OCI-LY7 (cell line): ENCODE data around the gene KCNA3. TPM values are rescaled to one million over a fixed set of nuclear protein-coding genes. Genes with fewer than 3 reads are reported as not detected.

ENCODE experiments used
- BruUV-seq: library from RNA; stranded (reverse); fragments of 400-500 nt; replicated peaks from 2 replicates; lab custom pipeline; 2021; lab: Mats Ljungman, UMichigan
- CTCF ChIA-PET: fragments of 300-600 bp; sonication (Branson Sonifier 250); formaldehyde crosslinking; loops from one replicate; lab custom pipeline; 2022; ENCODE audit warnings: antibody characterized with exemption; ENCODE audit not compliant: unreplicated experiment; lab: Charles Lee
- POLR2A ChIA-PET: fragments of 300-600 bp; sonication (Branson Sonifier 250); formaldehyde crosslinking; loops from one replicate; lab custom pipeline; 2022; ENCODE audit warnings: antibody characterized with exemption; lab: Charles Lee
- DNase-seq: peaks from one replicate; pipeline ENCODE4 v3.0.0-alpha.2; 2015; ENCODE audit warnings: low spot score
- H2AFZ ChIP-seq: fragments of 200-600 bp; sonication (generic), shearing (Covaris generic); 2 replicates; pipeline ENCODE4 v1.6.1; 2014; ENCODE audit warnings: mild to moderate bottlenecking, antibody characterized with exemption, low read length, moderate library complexity
- H3K27ac ChIP-seq: fragments of 200-600 bp; sonication (generic); 2 replicates; pipeline ENCODE4 v1.5.1; 2014; ENCODE audit warnings: mixed run types, low read depth, mild to moderate bottlenecking, moderate library complexity, low read length, inconsistent platforms; ENCODE audit not compliant: poor library complexity, severe bottlenecking
- H3K36me3 ChIP-seq: fragments of 200-600 bp; sonication (generic); 2 replicates; pipeline ENCODE4 v1.6.1; 2014; ENCODE audit warnings: mild to moderate bottlenecking, antibody characterized with exemption, low read length, moderate library complexity, mixed read lengths; ENCODE audit not compliant: insufficient read depth
- H3K4me1 ChIP-seq: fragments of 200-600 bp; sonication (generic); 2 replicates; pipeline ENCODE4 v1.5.1; 2014; ENCODE audit warnings: mild to moderate bottlenecking, low read length; ENCODE audit not compliant: insufficient read depth, poor library complexity, severe bottlenecking
- H3K4me2 ChIP-seq: fragments of 200-600 bp; sonication (generic); 2 replicates; pipeline ENCODE4 v1.6.1; 2014; ENCODE audit warnings: mild to moderate bottlenecking, low read length
- H3K4me3 ChIP-seq: fragments of 200-600 bp; sonication (generic); 2 replicates; pipeline ENCODE4 v1.5.1; 2014; ENCODE audit warnings: mild to moderate bottlenecking, low read depth, low read length; ENCODE audit not compliant: poor library complexity, severe bottlenecking
- H3K79me2 ChIP-seq: fragments of 200-600 bp; sonication (generic); 2 replicates; pipeline ENCODE4 v1.6.1; 2016; ENCODE audit warnings: low read depth, mild to moderate bottlenecking, low read length, moderate library complexity, mixed read lengths; ENCODE audit not compliant: insufficient read depth
- H3K9me2 ChIP-seq: fragments of 200-600 bp; sonication (generic); 2 replicates; pipeline ENCODE4 v1.6.1; 2016; ENCODE audit warnings: mild to moderate bottlenecking, low read length, mixed read lengths; ENCODE audit not compliant: insufficient read depth
- H3K9me3 ChIP-seq: fragments of 200-600 bp; sonication (generic); 2 replicates; pipeline ENCODE4 v1.6.1; 2014; ENCODE audit warnings: mild to moderate bottlenecking, mixed run types, low read length, mixed read lengths
- H4K20me1 ChIP-seq: fragments of 200-600 bp; sonication (generic); 2 replicates; pipeline ENCODE4 v1.6.1; 2014; ENCODE audit warnings: mild to moderate bottlenecking, antibody characterized with exemption, low read length, moderate library complexity, mixed read lengths; ENCODE audit not compliant: insufficient read depth
- EZH2phosphoT487 ChIP-seq: fragments of 200-600 bp; sonication (generic); IDR thresholded peaks from 2 replicates; pipeline ENCODE4 v1.6.1; 2018; ENCODE audit warnings: low read depth, borderline replicate concordance, mild to moderate bottlenecking, mixed run types, antibody characterized with exemption, low read length, moderate library complexity, mixed read lengths
- intact Hi-C: fragments of 100-400 bp; cut with micrococcal nuclease; formaldehyde crosslinking; loops from one replicate; pipeline ENCODE4 v1.10.0; 2022; ENCODE audit not compliant: unreplicated experiment
- total RNA-seq, 2 experiments: library from RNA; depleted of rRNA in 1 of 2; stranded (reverse); fragments of >200 nt in 1 of 2; shearing (Covaris generic) in 1 of 2; gene quantifications; 2 replicates each; pipeline ENCODE4 v1.2.3, GENCODE V29; 2014 to 2022
- TF ChIP-seq, protein P1 (sequence below): fragments of 200-600 bp; sonication (generic); conservative IDR thresholded peaks from 2 replicates; pipeline ENCODE4 v1.5.1; 2014; ENCODE audit warnings: mild to moderate bottlenecking, antibody characterized with exemption, low read length, moderate library complexity, mixed read lengths

The KCNA3 gene
- total RNA-seq, 2 experiments from 2014 or later = 43.6 to 58.0 TPM

DNA sequence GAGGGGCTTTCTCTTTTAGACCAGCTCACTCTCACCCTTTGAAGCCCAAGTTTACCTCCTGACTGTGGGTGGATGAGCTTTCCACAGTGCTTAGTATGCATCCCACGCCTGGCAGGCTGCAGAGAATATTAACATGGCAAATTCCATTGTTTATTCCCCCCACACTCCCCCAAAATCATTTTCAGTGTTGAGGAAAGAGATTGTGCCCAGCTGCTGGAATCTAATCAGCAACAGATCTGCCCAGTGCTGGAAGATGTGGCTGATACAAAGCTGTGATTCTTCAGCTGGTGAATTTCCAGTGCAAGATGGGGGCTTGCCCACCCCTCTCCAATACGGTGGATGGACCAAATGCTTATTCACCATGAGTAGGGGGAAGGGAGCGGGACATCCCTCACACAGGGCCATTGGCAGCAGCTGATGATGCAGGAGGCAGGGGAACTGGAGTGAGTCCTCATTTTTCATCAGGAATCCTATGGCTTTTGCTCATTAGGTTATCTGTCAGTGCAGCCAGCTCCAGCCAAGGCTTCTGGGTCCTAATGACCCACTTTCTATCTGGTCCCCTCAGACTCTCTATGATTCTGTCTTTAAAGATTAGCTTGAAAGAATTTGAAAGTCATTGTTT, 39.7 kb upstream of the KCNA3 start:
- no peak for DNase-seq
- Histone ChIP-seq H3K4me1 (no peaks in the 10 kb centered on the region), H3K36me3 (no peaks in the 10 kb centered on the region), H3K9me3 (no peaks in the 10 kb centered on the region), H3K4me3 (no peak overlapping the region), H3K27ac (no peak overlapping the region), H3K4me2 (no peak overlapping the region), H3K79me2 (no peaks in the 10 kb centered on the region), H4K20me1 (no peaks in the 10 kb centered on the region), H3K9me2 (no peaks in the 10 kb centered on the region), H2AFZ (no peak overlapping the region)
- no TSS peak for BruUV-seq
- POLR2A ChIA-PET = interaction anchor here (0.7 kb wide), 2 partner anchors 723 to 906 kb away, joined by 3 read pairs; no protein-coding TSS in a partner anchor
- TF ChIP-seq, protein P1, sequence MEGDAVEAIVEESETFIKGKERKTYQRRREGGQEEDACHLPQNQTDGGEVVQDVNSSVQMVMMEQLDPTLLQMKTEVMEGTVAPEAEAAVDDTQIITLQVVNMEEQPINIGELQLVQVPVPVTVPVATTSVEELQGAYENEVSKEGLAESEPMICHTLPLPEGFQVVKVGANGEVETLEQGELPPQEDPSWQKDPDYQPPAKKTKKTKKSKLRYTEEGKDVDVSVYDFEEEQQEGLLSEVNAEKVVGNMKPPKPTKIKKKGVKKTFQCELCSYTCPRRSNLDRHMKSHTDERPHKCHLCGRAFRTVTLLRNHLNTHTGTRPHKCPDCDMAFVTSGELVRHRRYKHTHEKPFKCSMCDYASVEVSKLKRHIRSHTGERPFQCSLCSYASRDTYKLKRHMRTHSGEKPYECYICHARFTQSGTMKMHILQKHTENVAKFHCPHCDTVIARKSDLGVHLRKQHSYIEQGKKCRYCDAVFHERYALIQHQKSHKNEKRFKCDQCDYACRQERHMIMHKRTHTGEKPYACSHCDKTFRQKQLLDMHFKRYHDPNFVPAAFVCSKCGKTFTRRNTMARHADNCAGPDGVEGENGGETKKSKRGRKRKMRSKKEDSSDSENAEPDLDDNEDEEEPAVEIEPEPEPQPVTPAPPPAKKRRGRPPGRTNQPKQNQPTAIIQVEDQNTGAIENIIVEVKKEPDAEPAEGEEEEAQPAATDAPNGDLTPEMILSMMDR = no peak
- no peak for TF ChIP-seq EZH2phosphoT487
- intact Hi-C loops = no loop called here
- CTCF ChIA-PET = no interaction called here

DNA sequence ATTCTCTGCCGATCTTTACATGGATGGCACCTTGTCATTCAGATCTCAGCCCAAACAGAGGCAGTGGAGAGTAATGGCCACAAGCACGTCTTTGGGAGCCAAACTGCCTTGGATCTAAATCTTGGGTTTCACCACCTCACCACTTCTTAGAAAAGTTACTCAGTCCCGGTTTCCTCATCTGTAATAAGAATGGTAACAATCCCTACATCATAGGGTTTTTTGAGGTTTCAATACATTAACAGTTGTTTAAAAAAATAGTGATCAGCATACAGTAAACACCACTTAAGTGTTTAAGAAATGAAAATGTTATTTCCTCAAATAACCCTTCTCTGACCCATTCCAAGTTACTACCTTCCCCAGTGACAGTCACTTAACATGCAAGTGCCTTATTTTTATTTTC, 38.5 kb upstream of the KCNA3 start:
- ChIA-PET POLR2A (interaction anchor here (1.3 to 2.0 kb wide), 2 partner anchors 8 to 14 kb away, joined by 7 to 9 read pairs; no protein-coding TSS in a partner anchor), CTCF (no interaction called here)
- no peaks in the 10 kb centered on the region for H3K79me2 ChIP-seq
- intact Hi-C loops = no loop called here
- H3K9me2 ChIP-seq = no peaks in the 10 kb centered on the region
- no peak overlapping the region for H2AFZ ChIP-seq
- H3K4me3 ChIP-seq = no peak overlapping the region
- H3K27ac ChIP-seq = no peak overlapping the region
- BruUV-seq = no TSS peak
- H3K36me3 ChIP-seq = no peaks in the 10 kb centered on the region
- DNase-seq = no peak
- H3K4me1 ChIP-seq = peaks cover 5% of the 10 kb centered on the region
- TF ChIP-seq, protein P1 = no peak
- no peak for TF ChIP-seq EZH2phosphoT487
- no peak overlapping the region for H3K4me2 ChIP-seq
- no peaks in the 10 kb centered on the region for H4K20me1 ChIP-seq
- H3K9me3 ChIP-seq = no peaks in the 10 kb centered on the region

DNA sequence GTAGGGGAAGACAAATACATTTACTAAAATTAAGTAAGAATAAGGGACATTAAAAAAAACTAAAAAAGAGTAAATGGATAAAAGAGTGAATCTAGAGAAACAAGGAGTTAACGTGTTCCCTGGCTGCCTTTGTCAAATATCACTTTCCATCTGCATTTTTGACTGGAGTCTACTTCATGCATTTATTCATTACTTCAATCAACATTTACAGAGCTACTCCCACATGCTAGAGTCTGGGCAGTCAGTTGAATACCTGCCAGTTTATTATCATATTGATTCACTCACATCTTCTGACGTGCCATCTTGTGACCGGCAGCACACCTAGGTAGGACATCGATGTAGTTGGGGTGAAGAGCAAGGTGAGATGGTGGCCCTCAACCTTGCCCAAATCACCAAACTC, 35.6 kb upstream of the KCNA3 start:
- Histone ChIP-seq H3K4me2 (no peak overlapping the region), H3K4me1 (peaks cover 5% of the 10 kb centered on the region), H3K9me3 (no peaks in the 10 kb centered on the region), H3K36me3 (no peaks in the 10 kb centered on the region), H3K4me3 (no peak overlapping the region), H3K9me2 (no peaks in the 10 kb centered on the region), H4K20me1 (no peaks in the 10 kb centered on the region), H3K79me2 (no peaks in the 10 kb centered on the region), H3K27ac (no peak overlapping the region), H2AFZ (no peak overlapping the region)
- intact Hi-C loops = no loop called here
- TF ChIP-seq EZH2phosphoT487 = no peak
- TF ChIP-seq, protein P1 = no peak
- ChIA-PET POLR2A (no interaction called here), CTCF (no interaction called here)
- no peak for DNase-seq
- no TSS peak for BruUV-seq
